Astrocyte (in vitro differentiated cells and primary cell): Measurements from ENCODE around the gene NLRP14. TPM values are rescaled to one million over a fixed set of nuclear protein-coding genes. Genes with fewer than 3 reads are reported as not detected.

Source experiments
- DNase-seq: peaks from one replicate; pipeline ENCODE4 v3.0.0-alpha.2; 2010; ENCODE audit warnings: low read depth
- FAIRE-seq: peaks from 2 replicates; lab custom pipeline; 2011; peaks lifted over from hg19 to GRCh38; lab: Jason Lieb, UNC
- H2AFZ ChIP-seq: 2 replicates; pipeline ENCODE4 v1.6.0; 2012; ENCODE audit warnings: low read depth, low read length, inconsistent platforms
- H3K27ac ChIP-seq: 2 replicates; pipeline ENCODE4 v1.5.1; 2011; ENCODE audit warnings: low read depth, low read length, inconsistent platforms
- H3K27me3 ChIP-seq: 2 replicates; pipeline ENCODE4 v1.6.0; 2011; ENCODE audit warnings: low read length, inconsistent platforms; ENCODE audit not compliant: insufficient read depth
- H3K36me3 ChIP-seq: 2 replicates; pipeline ENCODE4 v1.5.1; 2011; ENCODE audit warnings: low read length, inconsistent platforms; ENCODE audit not compliant: insufficient read depth
- H3K4me1 ChIP-seq: 2 replicates; pipeline ENCODE4 v1.5.1; 2011; ENCODE audit warnings: low read length, inconsistent platforms; ENCODE audit not compliant: insufficient read depth
- H3K4me2 ChIP-seq: 2 replicates; pipeline ENCODE4 v1.6.0; 2012; ENCODE audit warnings: low read length, inconsistent platforms
- H3K4me3 ChIP-seq: 2 replicates; pipeline ENCODE4 v1.5.1; 2011; ENCODE audit warnings: low read depth, mild to moderate bottlenecking, low read length, inconsistent platforms; ENCODE audit not compliant: insufficient read depth
- H3K79me2 ChIP-seq: 2 replicates; pipeline ENCODE4 v1.6.0; 2012; ENCODE audit warnings: mild to moderate bottlenecking, low read length, inconsistent platforms; ENCODE audit not compliant: insufficient read depth
- H3K9ac ChIP-seq: 2 replicates; pipeline ENCODE4 v1.6.0; 2012; ENCODE audit warnings: mild to moderate bottlenecking, low read length, inconsistent platforms
- H3K9me3 ChIP-seq: 2 replicates; pipeline ENCODE4 v1.5.1; 2012; ENCODE audit warnings: low read depth, mild to moderate bottlenecking, low read length, inconsistent platforms; ENCODE audit not compliant: insufficient read depth
- H4K20me1 ChIP-seq: 2 replicates; pipeline ENCODE4 v1.6.0; 2012; ENCODE audit warnings: low read length, inconsistent platforms; ENCODE audit not compliant: insufficient read depth
- H3K27ac Mint-ChIP-seq: one replicate; pipeline ENCODE4 v1.8.0; 2021; ENCODE audit warnings: mild to moderate bottlenecking, mixed read lengths; ENCODE audit not compliant: unreplicated experiment
- H3K27me3 Mint-ChIP-seq: one replicate; pipeline ENCODE4 v1.8.0; 2021; ENCODE audit warnings: low read depth, mixed read lengths; ENCODE audit not compliant: unreplicated experiment
- H3K36me3 Mint-ChIP-seq: one replicate; pipeline ENCODE4 v1.8.0; 2021; ENCODE audit warnings: low read depth, mixed read lengths; ENCODE audit not compliant: unreplicated experiment
- H3K4me1 Mint-ChIP-seq: one replicate; pipeline ENCODE4 v1.8.0; 2021; ENCODE audit warnings: low read depth, mixed read lengths; ENCODE audit not compliant: unreplicated experiment
- H3K4me3 Mint-ChIP-seq: one replicate; pipeline ENCODE4 v1.8.0; 2021; ENCODE audit warnings: mild to moderate bottlenecking, moderate library complexity, mixed read lengths; ENCODE audit not compliant: unreplicated experiment
- H3K9me3 Mint-ChIP-seq: one replicate; pipeline ENCODE4 v1.8.0; 2021; ENCODE audit warnings: mild to moderate bottlenecking, mixed read lengths; ENCODE audit not compliant: unreplicated experiment
- CTCF ChIP-seq: IDR thresholded peaks from 2 replicates; pipeline ENCODE4 v1.5.1; 2011; ENCODE audit warnings: low read depth, mild to moderate bottlenecking, inconsistent platforms, low read length, moderate library complexity; ENCODE audit not compliant: insufficient read depth
- EZH2 ChIP-seq: IDR thresholded peaks from 2 replicates; pipeline ENCODE4 v1.6.1; 2012; ENCODE audit warnings: mild to moderate bottlenecking, low read length, inconsistent platforms; ENCODE audit not compliant: insufficient read depth
- total RNA-seq: library from RNA; stranded (reverse); gene quantifications from 2 replicates; pipeline ENCODE4 v1.2.1, GENCODE V29; 2021

Gene NLRP14
- total RNA-seq, 1 donor from 2014 or later = not detected

- DNase-seq (peak; percentile 12), FAIRE-seq (peak; percentile 39)
- Mint-ChIP-seq H3K36me3 (no peaks in the 10 kb centered on the region), H3K27me3 (peaks cover 11% of the 10 kb centered on the region), H3K4me3 (no peak overlapping the region), H3K4me1 (no peaks in the 10 kb centered on the region), H3K27ac (no peak overlapping the region), H3K9me3 (no peaks in the 10 kb centered on the region)
- no peaks in the 10 kb centered on the region for H3K36me3 ChIP-seq
- no peak overlapping the region for H3K4me3 ChIP-seq
- no peaks in the 10 kb centered on the region for H3K9me3 ChIP-seq
- H3K79me2 ChIP-seq = no peaks in the 10 kb centered on the region
- H3K4me2 ChIP-seq = no peak overlapping the region
- H3K4me1 ChIP-seq = no peaks in the 10 kb centered on the region
- H3K27ac ChIP-seq = no peak overlapping the region
- TF ChIP-seq EZH2 = no peak
- TF ChIP-seq CTCF = peak; percentile 67
- no peak overlapping the region for H2AFZ ChIP-seq
- no peak overlapping the region for H3K9ac ChIP-seq
- H3K27me3 ChIP-seq = peaks cover 12% of the 10 kb centered on the region
- no peaks in the 10 kb centered on the region for H4K20me1 ChIP-seq
These were observed 78.1 kb downstream of the NLRP14 start for GRCh38 chr11:7098235-7098832.

GRCh38 chr11:7115780-7116179, 95.5 kb downstream of the NLRP14 start:
- no peak for TF ChIP-seq EZH2
- no peak for TF ChIP-seq CTCF
- H3K4me3 ChIP-seq = no peak overlapping the region
- H3K27me3 Mint-ChIP-seq = no peaks in the 10 kb centered on the region
- no peaks in the 10 kb centered on the region for H3K79me2 ChIP-seq
- no peaks in the 10 kb centered on the region for H3K9me3 ChIP-seq
- no peaks in the 10 kb centered on the region for H3K27me3 ChIP-seq
- FAIRE-seq (no peak), DNase-seq (no peak)
- H3K4me2 ChIP-seq = no peak overlapping the region
- no peak overlapping the region for H2AFZ ChIP-seq
- no peaks in the 10 kb centered on the region for H3K36me3 Mint-ChIP-seq
- no peaks in the 10 kb centered on the region for H3K36me3 ChIP-seq
- no peak overlapping the region for H3K9ac ChIP-seq
- no peaks in the 10 kb centered on the region for H3K4me1 ChIP-seq
- H3K9me3 Mint-ChIP-seq = no peaks in the 10 kb centered on the region
- no peak overlapping the region for H3K27ac Mint-ChIP-seq
- no peaks in the 10 kb centered on the region for H4K20me1 ChIP-seq
- H3K4me1 Mint-ChIP-seq = no peaks in the 10 kb centered on the region
- H3K27ac ChIP-seq = no peak overlapping the region
- no peak overlapping the region for H3K4me3 Mint-ChIP-seq

GRCh38 chr11:7116370-7116769, 96.1 kb downstream of the NLRP14 start:
- no peak for FAIRE-seq
- no peaks in the 10 kb centered on the region for H3K4me1 Mint-ChIP-seq
- no peak overlapping the region for H3K4me3 Mint-ChIP-seq
- H3K4me1 ChIP-seq = no peaks in the 10 kb centered on the region
- H3K27me3 Mint-ChIP-seq = no peaks in the 10 kb centered on the region
- H3K4me3 ChIP-seq = no peak overlapping the region
- no peak for DNase-seq
- H3K9ac ChIP-seq = no peak overlapping the region
- TF ChIP-seq EZH2 (no peak), CTCF (no peak)
- no peak overlapping the region for H2AFZ ChIP-seq
- no peaks in the 10 kb centered on the region for H3K36me3 ChIP-seq
- no peak overlapping the region for H3K27ac Mint-ChIP-seq
- no peaks in the 10 kb centered on the region for H3K9me3 ChIP-seq
- no peak overlapping the region for H3K27ac ChIP-seq
- no peaks in the 10 kb centered on the region for H3K36me3 Mint-ChIP-seq
- H3K27me3 ChIP-seq = no peaks in the 10 kb centered on the region
- no peaks in the 10 kb centered on the region for H3K9me3 Mint-ChIP-seq
- no peaks in the 10 kb centered on the region for H4K20me1 ChIP-seq
- H3K4me2 ChIP-seq = no peak overlapping the region
- no peaks in the 10 kb centered on the region for H3K79me2 ChIP-seq
